GM12865 (cell line): ENCODE results near the gene EFNA4.

Experiments used
- DNase-seq: peaks from one replicate; pipeline ENCODE4 v3.0.0; 2010; ENCODE audit warnings: low read depth
- H3K4me3 ChIP-seq: 2 replicates; pipeline ENCODE4 v1.5.1; 2011; ENCODE audit warnings: mild to moderate bottlenecking, low read depth, low read length, control low read depth
- TF ChIP-seq, protein P1 (sequence below): IDR thresholded peaks from 2 replicates; pipeline ENCODE4 v1.5.1; 2011; ENCODE audit warnings: low read length, control low read depth, low read depth, inconsistent platforms; ENCODE audit not compliant: insufficient read depth; ENCODE audit errors: missing control alignments

The EFNA4 gene

GRCh38 chr1:155026154-155026553 is 37.4 kb upstream of the EFNA4 start:
- H3K4me3 ChIP-seq: no peak overlapping the region
- TF ChIP-seq, protein P1, sequence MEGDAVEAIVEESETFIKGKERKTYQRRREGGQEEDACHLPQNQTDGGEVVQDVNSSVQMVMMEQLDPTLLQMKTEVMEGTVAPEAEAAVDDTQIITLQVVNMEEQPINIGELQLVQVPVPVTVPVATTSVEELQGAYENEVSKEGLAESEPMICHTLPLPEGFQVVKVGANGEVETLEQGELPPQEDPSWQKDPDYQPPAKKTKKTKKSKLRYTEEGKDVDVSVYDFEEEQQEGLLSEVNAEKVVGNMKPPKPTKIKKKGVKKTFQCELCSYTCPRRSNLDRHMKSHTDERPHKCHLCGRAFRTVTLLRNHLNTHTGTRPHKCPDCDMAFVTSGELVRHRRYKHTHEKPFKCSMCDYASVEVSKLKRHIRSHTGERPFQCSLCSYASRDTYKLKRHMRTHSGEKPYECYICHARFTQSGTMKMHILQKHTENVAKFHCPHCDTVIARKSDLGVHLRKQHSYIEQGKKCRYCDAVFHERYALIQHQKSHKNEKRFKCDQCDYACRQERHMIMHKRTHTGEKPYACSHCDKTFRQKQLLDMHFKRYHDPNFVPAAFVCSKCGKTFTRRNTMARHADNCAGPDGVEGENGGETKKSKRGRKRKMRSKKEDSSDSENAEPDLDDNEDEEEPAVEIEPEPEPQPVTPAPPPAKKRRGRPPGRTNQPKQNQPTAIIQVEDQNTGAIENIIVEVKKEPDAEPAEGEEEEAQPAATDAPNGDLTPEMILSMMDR: no peak
- DNase-seq: no peak

- DNase-seq: no peak
- H3K4me3 ChIP-seq: no peak overlapping the region
- TF ChIP-seq, protein P1: no peak
Measured at GRCh38 chr1:155026588-155026987, 37.0 kb upstream of the EFNA4 start.

GRCh38 chr1:155029513-155030242 is 33.9 kb upstream of the EFNA4 start:
- H3K4me3 ChIP-seq: no peak overlapping the region
- no peak for DNase-seq
- TF ChIP-seq, protein P1: no peak

DNA sequence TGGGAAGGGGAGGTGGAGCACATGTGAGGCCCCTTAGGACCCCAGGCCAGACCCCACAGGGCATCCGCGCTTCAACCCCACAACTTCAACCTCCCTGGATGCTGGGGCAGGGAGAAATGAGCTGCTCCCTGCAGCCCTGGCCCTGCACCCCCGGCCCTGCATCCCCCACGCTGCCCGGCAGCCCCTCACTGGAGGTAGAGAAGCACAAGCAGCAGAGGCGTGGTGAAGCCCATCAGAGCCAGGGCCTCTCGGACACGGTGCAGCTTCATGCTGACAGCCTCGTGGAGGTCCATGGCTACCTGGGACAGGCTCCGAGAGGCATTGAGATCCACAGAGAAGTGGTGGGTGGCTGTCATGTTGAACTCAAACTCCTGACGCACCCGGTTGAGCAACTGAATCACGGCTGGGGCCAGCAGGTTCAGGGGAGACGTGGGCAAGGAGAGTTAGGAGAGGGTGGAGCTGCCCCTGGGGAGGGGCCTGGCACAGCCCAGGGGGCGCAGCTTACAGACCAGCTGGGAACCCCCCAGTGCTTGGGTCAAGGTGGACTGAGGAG is 33.2 kb upstream of the EFNA4 start:
- H3K4me3 ChIP-seq: no peak overlapping the region
- TF ChIP-seq, protein P1: no peak
- no peak for DNase-seq

DNA sequence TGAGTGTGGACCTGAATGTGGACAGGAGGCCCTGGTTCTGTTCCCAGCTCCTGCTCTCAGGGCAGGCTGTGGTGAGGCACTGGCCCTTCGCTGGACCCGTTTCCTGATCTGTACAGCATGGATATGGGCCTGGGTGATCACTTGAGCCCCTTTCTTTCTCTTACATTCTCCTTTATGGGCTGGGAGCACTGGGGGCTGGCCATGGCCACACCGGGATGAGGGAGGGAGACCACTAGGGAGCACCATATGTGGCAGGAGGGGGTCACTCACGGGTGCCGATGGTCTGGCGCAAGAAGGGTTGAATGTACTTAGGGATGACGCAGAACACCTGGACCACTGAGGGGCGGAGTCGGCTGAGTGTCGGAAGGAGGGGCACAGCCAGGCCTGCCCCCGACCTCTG is 32.6 kb upstream of the EFNA4 start:
- TF ChIP-seq, protein P1: no peak
- H3K4me3 ChIP-seq: no peak overlapping the region

DNA sequence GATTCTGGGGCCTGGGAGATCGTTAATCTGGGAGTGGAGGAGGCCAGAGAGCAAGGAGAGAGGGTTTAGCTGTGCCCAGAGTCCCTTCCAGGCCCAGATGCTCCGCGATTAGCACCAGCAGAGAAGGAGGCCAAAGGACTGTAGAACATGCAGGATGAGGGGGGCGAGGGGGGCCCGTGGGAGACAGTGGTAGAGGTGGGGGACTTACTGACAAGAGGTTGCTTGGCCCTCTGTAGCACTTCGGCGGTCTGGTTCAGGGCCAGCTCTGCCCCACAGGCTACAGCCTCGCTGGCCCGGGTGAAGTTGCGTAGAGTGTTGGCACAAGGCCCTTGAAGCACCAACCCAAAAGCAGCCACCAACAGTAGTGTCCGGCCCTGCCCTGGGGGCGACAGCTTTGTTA is 30.7 kb upstream of the EFNA4 start:
- DNase-seq: no peak
- TF ChIP-seq, protein P1: no peak
- no peak overlapping the region for H3K4me3 ChIP-seq

More for the DNA sequence above, 32.6 kb upstream of the EFNA4 start:
- DNase-seq: no peak

- TF ChIP-seq, protein P1: no peak
- DNase-seq: no peak
- no peak within 1 kb of the TSS for H3K4me3 ChIP-seq
Measured at GRCh38 chr1:155033524-155033923, 30.0 kb upstream of the EFNA4 start, which contains the start of the genes DCST1 and DCST2. DCST1 (plus strand) TSS chr1:155033824; CDS start chr1:155034037, 213 bp downstream. DCST2 (minus strand) TSS chr1:155033781; CDS start chr1:155033701, 80 bp downstream.
